Measurements from ENCODE around the gene SLC27A4. TPM values are rescaled to one million over a fixed set of nuclear protein-coding genes. Genes with fewer than 3 reads are reported as not detected.

Gene SLC27A4
- polyA plus RNA-seq, 3 donors: 10.9 to 16.7 (median 13.6) TPM

GRCh38 chr9:128383007-128383753, 42.9 kb downstream of the SLC27A4 start:
- no peak overlapping the region for H3K27ac ChIP-seq (ENCODE audit: low read depth, low read length)
- WGBS, 3 donors: 84 to 85% (median 84%) methylated on average over 9 of the region's 9 CpGs

GRCh38 chr9:128383791-128384190, 43.5 kb downstream of the SLC27A4 start:
- no peak overlapping the region for H3K27ac ChIP-seq (ENCODE audit: low read depth, low read length)
- 84 to 92% (median 91%) methylated on average over 8 of the region's 8 CpGs for WGBS, 3 donors

- WGBS, 3 donors: 85 to 93% (median 89%) methylated on average over 7 of the region's 7 CpGs
- H3K27ac ChIP-seq (ENCODE audit: low read depth, low read length): no peak overlapping the region
Observed at GRCh38 chr9:128384801-128385495, 44.6 kb downstream of the SLC27A4 start.

- 77 to 87% (median 84%) methylated on average over 16 to 18 of the region's 18 CpGs for WGBS, 3 donors
- H3K27ac ChIP-seq (ENCODE audit: low read depth, low read length): no peak overlapping the region
Observed at GRCh38 chr9:128385496-128386460, 45.5 kb downstream of the SLC27A4 start.

GRCh38 chr9:128388150-128388549, 47.8 kb downstream of the SLC27A4 start:
- WGBS, 3 donors: 92 to 94% (median 92%) methylated on average over 10 of the region's 10 CpGs
- H3K27ac ChIP-seq (ENCODE audit: low read depth, low read length): no peak overlapping the region

- WGBS, 3 donors: 84 to 90% (median 89%) methylated on average over 13 of the region's 13 CpGs
- H3K27ac ChIP-seq (ENCODE audit: low read depth, low read length): no peak overlapping the region
Observed at GRCh38 chr9:128389395-128390149, 49.2 kb downstream of the SLC27A4 start.

- WGBS, 3 donors: 85 to 91% (median 89%) methylated on average over 11 of the region's 11 CpGs
- no peak overlapping the region for H3K27ac ChIP-seq (ENCODE audit: low read depth, low read length)
Observed at GRCh38 chr9:128390150-128390812, 50.0 kb downstream of the SLC27A4 start.

- WGBS, 3 donors: 91 to 93% (median 93%) methylated on average over 8 of the region's 8 CpGs
- H3K27ac ChIP-seq (ENCODE audit: low read depth, low read length): no peak overlapping the region
Observed at GRCh38 chr9:128390813-128391711, 50.7 kb downstream of the SLC27A4 start.

GRCh38 chr9:128391956-128392301, 51.6 kb downstream of the SLC27A4 start:
- WGBS, 3 donors: 92 to 94% (median 92%) methylated on average over 20 to 21 of the region's 21 CpGs
- H3K27ac ChIP-seq (ENCODE audit: low read depth, low read length): no peak overlapping the region

GRCh38 chr9:128392302-128393144, 52.2 kb downstream of the SLC27A4 start:
- H3K27ac ChIP-seq (ENCODE audit: low read depth, low read length): no peak overlapping the region
- WGBS, 3 donors: 87 to 90% (median 89%) methylated on average over 80 to 88 of the region's 88 CpGs

GRCh38 chr9:128393145-128393775, 52.9 kb downstream of the SLC27A4 start:
- H3K27ac ChIP-seq (ENCODE audit: low read depth, low read length): no peak overlapping the region
- WGBS, 3 donors: 78 to 89% (median 85%) methylated on average over 39 to 56 of the region's 56 CpGs

GRCh38 chr9:128393970-128394369, 53.6 kb downstream of the SLC27A4 start:
- 44 to 72% (median 70%) methylated on average over 6 to 7 of the region's 7 CpGs for WGBS, 3 donors
- no peak overlapping the region for H3K27ac ChIP-seq (ENCODE audit: low read depth, low read length)

- WGBS, 3 donors: 52 to 71% (median 64%) methylated on average over 9 of the region's 9 CpGs
- no peak overlapping the region for H3K27ac ChIP-seq (ENCODE audit: low read depth, low read length)
Observed at GRCh38 chr9:128394379-128395168, 54.2 kb downstream of the SLC27A4 start.

- no peak overlapping the region for H3K27ac ChIP-seq (ENCODE audit: low read depth, low read length)
Observed at GRCh38 chr9:128396970-128397613, 56.8 kb downstream of the SLC27A4 start.

More at GRCh38 chr9:128396970-128397613, 56.8 kb downstream of the SLC27A4 start:
- 6 to 7% (median 6%) methylated on average over 19 of the region's 19 CpGs for WGBS, 3 donors
